CD4-positive, alpha-beta T cell (primary cell): ENCODE results near the gene FSTL4. TPM values are rescaled to one million over a fixed set of nuclear protein-coding genes. Genes with fewer than 3 reads are reported as not detected.

Experiments used
- ATAC-seq: fragments of 200-7000 bp; cut with Tn5 transposase; one replicate; pipeline ENCODE4 v1.10.0; 2022; ENCODE audit warnings: mild to moderate bottlenecking; ENCODE audit not compliant: poor library complexity
- CTCF ChIA-PET: fragments of 350-600 bp; sonication (Branson Sonifier 250); formaldehyde crosslinking; loops from one replicate; lab custom pipeline; 2021; ENCODE audit warnings: antibody characterized with exemption, inconsistent platforms; lab: Charles Lee
- POLR2A ChIA-PET: fragments of 350-600 bp; sonication (Branson Sonifier 250); formaldehyde crosslinking; loops from one replicate; lab custom pipeline; 2021; ENCODE audit warnings: antibody characterized with exemption, inconsistent platforms; lab: Charles Lee
- DNase-seq, 14 experiments: peaks; one replicate each; pipeline ENCODE4 v3.0.0-alpha.2; 2013 to 2020; ENCODE audit warnings: mixed read lengths in 2 of 14
- H3K27ac ChIP-seq, 2 donors: one replicate each; pipeline versions ENCODE4 v1.5.1 to v1.7.0; 2013; ENCODE audit warnings: low read length in 2 of 2, low read depth in 1 of 2, mild to moderate bottlenecking in 1 of 2
- H3K27me3 ChIP-seq, 2 experiments: 1 replicate in 1 of 2; 2 replicates in 1 of 2; pipeline versions ENCODE4 v1.6.1 to v1.7.0; 2013; ENCODE audit warnings: low read length in 2 of 2, control low read depth in 1 of 2, mild to moderate bottlenecking in 1 of 2, moderate library complexity in 1 of 2; ENCODE audit not compliant: insufficient read depth in 2 of 2, control insufficient read depth in 1 of 2
- H3K36me3 ChIP-seq: one replicate; pipeline ENCODE4 v1.6.1; 2013; ENCODE audit warnings: low read length, control low read depth; ENCODE audit not compliant: insufficient read depth
- H3K4me1 ChIP-seq: one replicate; pipeline ENCODE4 v1.6.1; 2013; ENCODE audit warnings: low read length, control low read depth; ENCODE audit not compliant: insufficient read depth
- H3K4me3 ChIP-seq: one replicate; pipeline ENCODE4 v1.5.1; 2013; ENCODE audit warnings: mild to moderate bottlenecking, low read length, moderate library complexity
- H3K9me3 ChIP-seq, 2 experiments: 1 replicate in 1 of 2; 2 replicates in 1 of 2; pipeline versions ENCODE4 v1.6.1 to v1.7.0; 2013; ENCODE audit warnings: low read length in 2 of 2, mild to moderate bottlenecking in 2 of 2, control low read depth in 1 of 2, moderate library complexity in 1 of 2; ENCODE audit not compliant: control insufficient read depth in 1 of 2, insufficient read depth in 1 of 2
- H3K27ac Mint-ChIP-seq: one replicate; pipeline ENCODE4 v1.8.0; 2020; ENCODE audit warnings: mixed read lengths
- H3K27me3 Mint-ChIP-seq: one replicate; pipeline ENCODE4 v1.8.0; 2021; ENCODE audit warnings: mixed read lengths
- H3K36me3 Mint-ChIP-seq: one replicate; pipeline ENCODE4 v1.8.0; 2021; ENCODE audit warnings: low read depth, mixed read lengths
- H3K4me1 Mint-ChIP-seq: one replicate; pipeline ENCODE4 v1.8.0; 2021; ENCODE audit warnings: low read depth, mixed read lengths
- H3K4me3 Mint-ChIP-seq: one replicate; pipeline ENCODE4 v1.8.0; 2020; ENCODE audit warnings: mild to moderate bottlenecking, mixed read lengths
- H3K9me3 Mint-ChIP-seq: one replicate; pipeline ENCODE4 v1.8.0; 2020; ENCODE audit warnings: mixed read lengths
- CTCF ChIP-seq: fragments of 200-600 bp; IDR thresholded peaks from one replicate; pipeline ENCODE4 v1.8.0; 2022; ENCODE audit warnings: antibody characterized with exemption, mild to moderate bottlenecking
- intact Hi-C, 2 experiments: fragments of 100-400 bp; cut with DNase I in 1 of 2; cut with micrococcal nuclease in 1 of 2; formaldehyde crosslinking; loops; one replicate each; pipeline versions ENCODE4 v1.15.1 to v1.9.0; 2023 to 2025; cut with DNase I, micrococcal nuclease
- total RNA-seq, 174 experiments: library from RNA in 2 of 174; stranded (reverse) in 2 of 174; gene quantifications; one replicate each; pipeline ENCODE4 v1.2.3 and lab custom pipeline; 2021 to 2026

Gene FSTL4
- total RNA-seq, 2 experiments from 2014 or later: not detected

- intact Hi-C loops: no loop called here
- no peak overlapping the region for H3K27ac ChIP-seq
- peaks cover 7% of the 10 kb centered on the region for H3K4me1 Mint-ChIP-seq
- no peaks in the 10 kb centered on the region for H3K9me3 ChIP-seq
- H3K27me3 ChIP-seq: no peaks in the 10 kb centered on the region
- no peak overlapping the region for H3K4me3 ChIP-seq
- H3K27me3 Mint-ChIP-seq: no peaks in the 10 kb centered on the region
- no peak overlapping the region for H3K4me3 Mint-ChIP-seq
- H3K9me3 Mint-ChIP-seq: no peaks in the 10 kb centered on the region
- ATAC-seq (no peak), DNase-seq (no peak)
- no peak for TF ChIP-seq CTCF
- no peaks in the 10 kb centered on the region for H3K36me3 ChIP-seq
- H3K4me1 ChIP-seq: peaks cover 7% of the 10 kb centered on the region
- ChIA-PET CTCF (interaction anchor here (0.5 kb wide), 1 partner anchor 1402 kb away, joined by 3 read pairs; no protein-coding TSS in a partner anchor), POLR2A (no interaction called here)
- no peaks in the 10 kb centered on the region for H3K36me3 Mint-ChIP-seq
- no peak overlapping the region for H3K27ac Mint-ChIP-seq
Measured at GRCh38 chr5:133293960-133294359, 318.4 kb downstream of the FSTL4 start.

- H3K36me3 Mint-ChIP-seq: no peaks in the 10 kb centered on the region
- ChIA-PET CTCF (no interaction called here), POLR2A (no interaction called here)
- H3K27ac Mint-ChIP-seq: no peak overlapping the region
- H3K27me3 Mint-ChIP-seq: no peaks in the 10 kb centered on the region
- no peak overlapping the region for H3K27ac ChIP-seq
- no peaks in the 10 kb centered on the region for H3K27me3 ChIP-seq
- no peaks in the 10 kb centered on the region for H3K9me3 ChIP-seq
- no peaks in the 10 kb centered on the region for H3K36me3 ChIP-seq
- H3K9me3 Mint-ChIP-seq: no peaks in the 10 kb centered on the region
- no peak overlapping the region for H3K4me3 ChIP-seq
- H3K4me1 Mint-ChIP-seq: no peaks in the 10 kb centered on the region
- DNase-seq: no peak
- ATAC-seq: no peak
- intact Hi-C loops: no loop called here
- H3K4me1 ChIP-seq: no peaks in the 10 kb centered on the region
- no peak overlapping the region for H3K4me3 Mint-ChIP-seq
- TF ChIP-seq CTCF: no peak
Measured at GRCh38 chr5:133292300-133292699, 320.0 kb downstream of the FSTL4 start.

GRCh38 chr5:133291524-133291923 is 320.8 kb downstream of the FSTL4 start:
- Histone ChIP-seq H3K27me3 (no peaks in the 10 kb centered on the region), H3K36me3 (no peaks in the 10 kb centered on the region), H3K4me3 (no peak overlapping the region), H3K9me3 (no peaks in the 10 kb centered on the region), H3K27ac (no peak overlapping the region), H3K4me1 (no peaks in the 10 kb centered on the region)
- Mint-ChIP-seq H3K27ac (no peak overlapping the region), H3K36me3 (no peaks in the 10 kb centered on the region), H3K4me1 (no peaks in the 10 kb centered on the region), H3K27me3 (no peaks in the 10 kb centered on the region), H3K4me3 (no peak overlapping the region), H3K9me3 (no peaks in the 10 kb centered on the region)
- ChIA-PET POLR2A (no interaction called here), CTCF (no interaction called here)
- ATAC-seq (no peak), DNase-seq (no peak)
- intact Hi-C loops: no loop called here
- TF ChIP-seq CTCF: no peak
